Panc1 (cell line): Measurements from ENCODE around the gene FTO. TPM values are rescaled to one million over a fixed set of nuclear protein-coding genes. Genes with fewer than 3 reads are reported as not detected.

ENCODE experiments used
- ATAC-seq: fragments of 200-7000 bp; cut with Tn5 transposase; 2 replicates; pipeline ENCODE4 v1.9.1; 2020; ENCODE audit warnings: mild to moderate bottlenecking, moderate library complexity
- BruUV-seq: library from RNA; stranded (reverse); fragments of 400-500 nt; replicated peaks from 2 replicates; lab custom pipeline; 2021; lab: Mats Ljungman, UMichigan
- CTCF ChIA-PET: fragments of 300-600 bp; sonication (Branson Sonifier 250); formaldehyde crosslinking; loops from one replicate; lab custom pipeline; 2022; ENCODE audit warnings: antibody characterized with exemption; lab: Charles Lee
- POLR2A ChIA-PET: fragments of 300-600 bp; sonication (Branson Sonifier 250); formaldehyde crosslinking; loops from one replicate; lab custom pipeline; 2022; ENCODE audit warnings: antibody characterized with exemption; lab: Charles Lee
- DNase-seq: peaks from one replicate; pipeline ENCODE4 v3.0.0-alpha.2; 2010; ENCODE audit warnings: low read depth, low spot score
- H3K27ac ChIP-seq: 2 replicates; pipeline ENCODE4 v1.5.1; 2011; ENCODE audit warnings: mild to moderate bottlenecking, low read length, inconsistent platforms
- H3K27me3 ChIP-seq: fragments of 200-500 bp; sonication (Bioruptor generic); 2 replicates; pipeline ENCODE4 v1.6.0; 2014; ENCODE audit warnings: low read length, inconsistent platforms; ENCODE audit not compliant: control insufficient read depth, insufficient read depth
- H3K36me3 ChIP-seq: fragments of 200-500 bp; sonication (Bioruptor generic); 2 replicates; pipeline ENCODE4 v1.5.1; 2014; ENCODE audit warnings: inconsistent platforms, mild to moderate bottlenecking, low read length, moderate library complexity; ENCODE audit not compliant: control insufficient read depth, insufficient read depth
- H3K4me1 ChIP-seq: 2 replicates; pipeline ENCODE4 v1.5.1; 2011; ENCODE audit warnings: inconsistent platforms, mild to moderate bottlenecking, low read length, moderate library complexity; ENCODE audit not compliant: control insufficient read depth, insufficient read depth
- H3K4me3 ChIP-seq, 2 experiments: 2 replicates each; pipeline ENCODE4 v1.5.1; 2011 to 2012; ENCODE audit warnings: low read depth in 2 of 2, low read length in 2 of 2, mild to moderate bottlenecking in 2 of 2, inconsistent platforms in 1 of 2, moderate library complexity in 1 of 2
- H3K9me3 ChIP-seq: fragments of 200-500 bp; sonication (Bioruptor generic); 2 replicates; pipeline ENCODE4 v1.5.1; 2014; ENCODE audit warnings: low read depth, mild to moderate bottlenecking, inconsistent platforms, low read length, moderate library complexity; ENCODE audit not compliant: control insufficient read depth, insufficient read depth
- POLR2AphosphoS5 ChIP-seq: IDR thresholded peaks from 2 replicates; pipeline ENCODE4 v1.6.1; 2012; ENCODE audit warnings: mild to moderate bottlenecking, low read depth, low read length, moderate library complexity
- SIN3A ChIP-seq: IDR thresholded peaks from 2 replicates; pipeline ENCODE4 v1.6.1; 2012; ENCODE audit warnings: low read depth, mild to moderate bottlenecking, low read length, moderate library complexity, borderline replicate concordance; ENCODE audit not compliant: insufficient read depth
- TCF7L2 ChIP-seq: IDR thresholded peaks from 2 replicates; pipeline ENCODE4 v1.6.1; 2011; ENCODE audit warnings: mild to moderate bottlenecking, low read depth, low read length, inconsistent platforms
- in situ Hi-C: cut with HindIII; loops from 2 replicates; pipeline ENCODE4 v1.10.0; 2016; ENCODE audit warnings: low sequenced_read_pairs, low pct_unique_long_range_greater_than_20kb
- intact Hi-C: fragments of 100-400 bp; cut with micrococcal nuclease; formaldehyde crosslinking; loops from one replicate; pipeline ENCODE4 v1.10.0; 2022; ENCODE audit not compliant: unreplicated experiment
- total RNA-seq: library from RNA; stranded (reverse); gene quantifications from one replicate; pipeline ENCODE4 v1.2.1, GENCODE V29; 2021; ENCODE audit not compliant: unreplicated experiment
- TF ChIP-seq, protein P1 (sequence below): fragments of 450-650 bp; IDR thresholded peaks from 2 replicates; pipeline ENCODE4 v1.5.1; 2017; ENCODE audit warnings: mild to moderate bottlenecking
- TF ChIP-seq, protein P2 (sequence below), 2 experiments: IDR thresholded peaks; 2 replicates each; pipeline ENCODE4 v1.6.1; 2011 to 2012; ENCODE audit warnings: low read depth in 2 of 2, control low read depth in 1 of 2, low read length in 1 of 2, mild to moderate bottlenecking in 1 of 2, moderate library complexity in 1 of 2; ENCODE audit not compliant: insufficient read depth in 1 of 2

The FTO gene
- total RNA-seq, 1 experiment from 2014 or later: 38.2 TPM

DNA sequence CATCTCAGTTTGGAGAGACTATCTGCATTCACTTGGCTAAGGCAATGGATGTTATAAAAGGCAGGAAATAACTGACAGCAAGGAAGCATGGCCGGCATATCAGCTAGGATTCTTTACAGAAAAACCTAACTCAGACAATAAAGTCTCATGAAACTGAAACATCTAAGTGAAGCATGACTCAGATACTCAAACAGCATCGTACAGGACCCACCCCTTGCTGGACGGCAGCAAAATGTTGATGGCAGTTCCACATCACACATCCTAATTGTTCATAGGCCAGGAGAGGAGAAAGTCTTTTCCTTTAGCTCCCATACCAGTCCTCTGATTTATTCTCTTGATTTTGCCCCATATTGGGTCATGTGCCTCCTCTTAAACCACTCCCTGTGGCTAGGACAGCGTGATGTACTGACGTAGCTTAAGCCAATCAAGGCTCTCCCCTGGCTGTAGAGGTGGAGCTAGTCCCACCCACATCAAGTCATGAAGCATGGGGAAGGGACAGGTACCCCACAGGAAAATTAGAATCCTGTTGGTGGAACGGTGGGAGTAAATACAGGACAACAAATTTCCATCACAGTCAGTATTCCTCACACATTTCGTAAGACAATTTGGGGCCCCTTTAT is 403.7 kb downstream of the FTO start:
- ChIA-PET CTCF (no interaction called here), POLR2A (no interaction called here)
- ATAC-seq: no peak
- Histone ChIP-seq H3K4me3 (no peak overlapping the region), H3K9me3 (no peaks in the 10 kb centered on the region), H3K4me1 (no peaks in the 10 kb centered on the region), H3K36me3 (no peaks in the 10 kb centered on the region), H3K27ac (no peak overlapping the region), H3K27me3 (no peaks in the 10 kb centered on the region)
- intact Hi-C loops: no loop called here
- no peak for DNase-seq
- in situ Hi-C loops: no loop called here
- no TSS peak for BruUV-seq
- TF ChIP-seq SIN3A (no peak), POLR2AphosphoS5 (no peak), TCF7L2 (no peak)
- TF ChIP-seq, protein P1, sequence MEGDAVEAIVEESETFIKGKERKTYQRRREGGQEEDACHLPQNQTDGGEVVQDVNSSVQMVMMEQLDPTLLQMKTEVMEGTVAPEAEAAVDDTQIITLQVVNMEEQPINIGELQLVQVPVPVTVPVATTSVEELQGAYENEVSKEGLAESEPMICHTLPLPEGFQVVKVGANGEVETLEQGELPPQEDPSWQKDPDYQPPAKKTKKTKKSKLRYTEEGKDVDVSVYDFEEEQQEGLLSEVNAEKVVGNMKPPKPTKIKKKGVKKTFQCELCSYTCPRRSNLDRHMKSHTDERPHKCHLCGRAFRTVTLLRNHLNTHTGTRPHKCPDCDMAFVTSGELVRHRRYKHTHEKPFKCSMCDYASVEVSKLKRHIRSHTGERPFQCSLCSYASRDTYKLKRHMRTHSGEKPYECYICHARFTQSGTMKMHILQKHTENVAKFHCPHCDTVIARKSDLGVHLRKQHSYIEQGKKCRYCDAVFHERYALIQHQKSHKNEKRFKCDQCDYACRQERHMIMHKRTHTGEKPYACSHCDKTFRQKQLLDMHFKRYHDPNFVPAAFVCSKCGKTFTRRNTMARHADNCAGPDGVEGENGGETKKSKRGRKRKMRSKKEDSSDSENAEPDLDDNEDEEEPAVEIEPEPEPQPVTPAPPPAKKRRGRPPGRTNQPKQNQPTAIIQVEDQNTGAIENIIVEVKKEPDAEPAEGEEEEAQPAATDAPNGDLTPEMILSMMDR: no peak
- TF ChIP-seq, protein P2, sequence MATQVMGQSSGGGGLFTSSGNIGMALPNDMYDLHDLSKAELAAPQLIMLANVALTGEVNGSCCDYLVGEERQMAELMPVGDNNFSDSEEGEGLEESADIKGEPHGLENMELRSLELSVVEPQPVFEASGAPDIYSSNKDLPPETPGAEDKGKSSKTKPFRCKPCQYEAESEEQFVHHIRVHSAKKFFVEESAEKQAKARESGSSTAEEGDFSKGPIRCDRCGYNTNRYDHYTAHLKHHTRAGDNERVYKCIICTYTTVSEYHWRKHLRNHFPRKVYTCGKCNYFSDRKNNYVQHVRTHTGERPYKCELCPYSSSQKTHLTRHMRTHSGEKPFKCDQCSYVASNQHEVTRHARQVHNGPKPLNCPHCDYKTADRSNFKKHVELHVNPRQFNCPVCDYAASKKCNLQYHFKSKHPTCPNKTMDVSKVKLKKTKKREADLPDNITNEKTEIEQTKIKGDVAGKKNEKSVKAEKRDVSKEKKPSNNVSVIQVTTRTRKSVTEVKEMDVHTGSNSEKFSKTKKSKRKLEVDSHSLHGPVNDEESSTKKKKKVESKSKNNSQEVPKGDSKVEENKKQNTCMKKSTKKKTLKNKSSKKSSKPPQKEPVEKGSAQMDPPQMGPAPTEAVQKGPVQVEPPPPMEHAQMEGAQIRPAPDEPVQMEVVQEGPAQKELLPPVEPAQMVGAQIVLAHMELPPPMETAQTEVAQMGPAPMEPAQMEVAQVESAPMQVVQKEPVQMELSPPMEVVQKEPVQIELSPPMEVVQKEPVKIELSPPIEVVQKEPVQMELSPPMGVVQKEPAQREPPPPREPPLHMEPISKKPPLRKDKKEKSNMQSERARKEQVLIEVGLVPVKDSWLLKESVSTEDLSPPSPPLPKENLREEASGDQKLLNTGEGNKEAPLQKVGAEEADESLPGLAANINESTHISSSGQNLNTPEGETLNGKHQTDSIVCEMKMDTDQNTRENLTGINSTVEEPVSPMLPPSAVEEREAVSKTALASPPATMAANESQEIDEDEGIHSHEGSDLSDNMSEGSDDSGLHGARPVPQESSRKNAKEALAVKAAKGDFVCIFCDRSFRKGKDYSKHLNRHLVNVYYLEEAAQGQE (IDR thresholded peaks at IDR 0.05; ENCODE audit: insufficient read depth in 1 of 2, low read depth in 2 of 2, low read length in 1 of 2): no peak

DNA sequence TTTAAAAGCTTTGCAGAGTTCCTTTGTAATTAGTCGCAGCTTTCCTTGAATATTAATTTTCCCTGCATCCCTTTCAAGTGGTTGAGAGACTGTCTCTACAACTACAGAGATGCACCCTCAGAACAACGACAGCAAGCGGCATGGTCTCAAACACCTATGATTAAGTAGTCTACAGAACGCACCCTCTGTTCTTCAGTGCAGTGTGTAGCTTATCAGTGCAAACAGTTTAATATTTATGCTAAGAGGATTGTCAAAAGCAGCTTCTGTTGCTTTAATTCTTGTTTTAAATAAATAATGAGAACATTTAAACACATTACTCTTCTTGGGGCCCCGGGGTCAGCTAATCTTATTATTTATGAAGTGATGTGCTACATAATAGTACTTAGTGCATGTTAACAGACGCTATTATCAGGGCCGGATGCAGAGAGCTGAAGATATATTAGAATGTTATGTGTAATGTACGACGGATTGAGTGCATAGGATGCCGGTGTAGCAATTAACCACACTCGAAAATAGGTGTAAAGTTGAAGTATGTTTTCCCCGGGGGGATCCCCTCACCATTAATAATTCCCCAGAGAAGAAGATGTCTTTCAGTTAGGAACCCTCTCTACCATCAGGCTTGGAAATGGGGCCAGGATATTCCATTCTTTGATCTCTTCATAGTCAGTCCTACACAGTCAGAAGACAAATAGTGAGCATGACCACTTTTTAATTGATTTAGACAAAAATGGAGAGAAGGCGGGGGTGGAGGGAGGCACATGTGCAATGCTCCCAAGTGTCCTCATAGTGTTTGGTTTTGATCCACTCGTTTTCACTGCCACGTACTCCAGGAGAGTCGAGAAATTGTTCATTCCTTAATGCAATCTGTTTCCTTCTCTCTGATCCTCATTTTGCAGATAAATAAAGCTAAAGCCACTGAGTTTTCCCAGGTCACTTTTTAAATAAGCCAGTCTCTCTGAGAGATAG is 406.3 kb downstream of the FTO start:
- ChIA-PET POLR2A (no interaction called here), CTCF (no interaction called here)
- no peaks in the 10 kb centered on the region for H3K4me1 ChIP-seq
- H3K27me3 ChIP-seq: no peaks in the 10 kb centered on the region
- intact Hi-C loops (no loop called here), in situ Hi-C loops (no loop called here)
- BruUV-seq: no TSS peak
- H3K9me3 ChIP-seq: no peaks in the 10 kb centered on the region
- H3K27ac ChIP-seq: no peak overlapping the region
- no peak overlapping the region for H3K4me3 ChIP-seq
- H3K36me3 ChIP-seq: no peaks in the 10 kb centered on the region
- ATAC-seq (no peak), DNase-seq (no peak)
- no peak for TF ChIP-seq POLR2AphosphoS5
- no peak for TF ChIP-seq TCF7L2
- TF ChIP-seq SIN3A: no peak
- TF ChIP-seq, protein P2 (IDR thresholded peaks at IDR 0.05; ENCODE audit: insufficient read depth in 1 of 2, low read depth in 2 of 2, low read length in 1 of 2): no peak
- TF ChIP-seq, protein P1: no peak
